Bronchial epithelial cell (primary cell): ENCODE results near the gene KCNK10. TPM values are rescaled to one million over a fixed set of nuclear protein-coding genes. Genes with fewer than 3 reads are reported as not detected.

Experiments
- DNase-seq: peaks from one replicate; pipeline ENCODE4 v3.0.0-alpha.2; 2010; ENCODE audit warnings: low read depth
- FAIRE-seq: peaks from 2 replicates; lab custom pipeline; 2011; peaks lifted over from hg19 to GRCh38; lab: Jason Lieb, UNC
- H3K27me3 ChIP-seq: 2 replicates; pipeline ENCODE4 v1.5.1; 2011; ENCODE audit warnings: low read length; ENCODE audit not compliant: control insufficient read depth, insufficient read depth
- H3K36me3 ChIP-seq: 2 replicates; pipeline ENCODE4 v1.5.1; 2011; ENCODE audit warnings: low read length; ENCODE audit not compliant: control insufficient read depth, insufficient read depth
- H3K4me3 ChIP-seq: 2 replicates; pipeline ENCODE4 v1.5.1; 2011; ENCODE audit warnings: mild to moderate bottlenecking, low read depth, low read length, control low read depth
- CTCF ChIP-seq: IDR thresholded peaks from 2 replicates; pipeline ENCODE4 v1.5.1; 2011; ENCODE audit warnings: mild to moderate bottlenecking, moderate library complexity, low read length, control low read depth, inconsistent platforms; ENCODE audit not compliant: insufficient read depth, severe bottlenecking
- total RNA-seq: library from RNA; depleted of rRNA; stranded (reverse); fragments of >200 nt; gene quantifications from 2 replicates; pipeline ENCODE4 v1.2.1, GENCODE V29; 2014

Gene KCNK10
- total RNA-seq, 1 donor from 2014 or later = not detected

- no peak for TF ChIP-seq CTCF
- no peaks in the 10 kb centered on the region for H3K27me3 ChIP-seq
- no peak overlapping the region for H3K4me3 ChIP-seq
- no peaks in the 10 kb centered on the region for H3K36me3 ChIP-seq
- FAIRE-seq = no peak
- no peak for DNase-seq
Measured at GRCh38 chr14:88218119-88218915, 104.8 kb downstream of the KCNK10 start.

- DNase-seq (no peak), FAIRE-seq (no peak)
- H3K27me3 ChIP-seq = no peaks in the 10 kb centered on the region
- H3K36me3 ChIP-seq = no peaks in the 10 kb centered on the region
- no peak for TF ChIP-seq CTCF
- no peak overlapping the region for H3K4me3 ChIP-seq
Measured at GRCh38 chr14:88212691-88213090, 110.4 kb downstream of the KCNK10 start.

- Histone ChIP-seq H3K36me3 (no peaks in the 10 kb centered on the region), H3K27me3 (no peaks in the 10 kb centered on the region), H3K4me3 (no peak overlapping the region)
- TF ChIP-seq CTCF = no peak
- no peak for FAIRE-seq
- no peak for DNase-seq
Measured at GRCh38 chr14:88210426-88210825, 112.6 kb downstream of the KCNK10 start.

GRCh38 chr14:88209273-88209672, 113.8 kb downstream of the KCNK10 start:
- Histone ChIP-seq H3K4me3 (no peak overlapping the region), H3K36me3 (no peaks in the 10 kb centered on the region), H3K27me3 (no peaks in the 10 kb centered on the region)
- TF ChIP-seq CTCF = no peak
- FAIRE-seq = no peak
- no peak for DNase-seq

- Histone ChIP-seq H3K27me3 (no peaks in the 10 kb centered on the region), H3K4me3 (no peak overlapping the region), H3K36me3 (no peaks in the 10 kb centered on the region)
- DNase-seq = no peak
- no peak for FAIRE-seq
- no peak for TF ChIP-seq CTCF
Measured at GRCh38 chr14:88208858-88209257, 114.2 kb downstream of the KCNK10 start.
